HG03457 (cell line): Measurements from ENCODE around the gene RHBDD3.

Experiments
- ATAC-seq: cut with Tn5 transposase; IDR thresholded peaks from one replicate; pipeline ENCODE4 v1.9.1; 2021; ENCODE audit warnings: moderate number of reproducible peaks; ENCODE audit not compliant: unreplicated experiment

RHBDD3 gene

DNA sequence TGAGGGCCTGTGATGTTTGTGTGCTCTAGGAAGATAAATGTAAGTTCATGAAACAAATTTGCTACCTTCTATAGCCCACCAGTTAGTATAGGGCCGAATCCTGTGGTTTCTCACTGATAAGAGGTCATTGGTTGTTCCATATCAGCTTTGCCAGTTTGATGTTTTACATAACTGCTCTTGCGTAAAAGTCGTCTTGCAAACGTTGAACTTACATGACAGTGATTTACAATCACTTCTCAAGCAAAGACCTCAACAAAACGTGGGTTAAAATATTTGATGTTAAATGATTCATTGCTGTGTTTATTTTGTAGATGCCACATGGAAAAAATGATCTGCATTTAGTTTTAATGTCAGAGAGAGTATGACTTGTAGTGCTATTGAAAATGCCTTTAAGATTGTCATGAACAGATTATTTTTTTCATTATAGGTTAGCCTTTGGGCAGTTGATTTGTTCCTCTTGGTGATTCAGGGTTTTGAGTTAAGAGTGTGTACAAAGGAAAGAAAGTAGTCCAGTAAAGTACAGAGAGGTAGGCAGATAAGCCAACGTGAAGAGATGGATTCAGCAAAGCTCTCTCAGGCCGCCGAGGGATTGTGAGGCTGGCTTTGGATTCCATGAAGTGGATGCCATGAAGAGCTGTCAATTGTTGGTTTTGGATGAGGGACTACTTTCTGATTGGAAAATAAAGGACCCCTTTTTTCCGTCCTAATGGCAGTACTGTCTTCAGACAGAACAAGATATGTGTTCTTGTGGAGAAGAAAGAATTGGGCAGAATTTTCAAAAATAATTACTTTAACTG lies 2.9 kb upstream of the RHBDD3 start:
- no peak for ATAC-seq

DNA sequence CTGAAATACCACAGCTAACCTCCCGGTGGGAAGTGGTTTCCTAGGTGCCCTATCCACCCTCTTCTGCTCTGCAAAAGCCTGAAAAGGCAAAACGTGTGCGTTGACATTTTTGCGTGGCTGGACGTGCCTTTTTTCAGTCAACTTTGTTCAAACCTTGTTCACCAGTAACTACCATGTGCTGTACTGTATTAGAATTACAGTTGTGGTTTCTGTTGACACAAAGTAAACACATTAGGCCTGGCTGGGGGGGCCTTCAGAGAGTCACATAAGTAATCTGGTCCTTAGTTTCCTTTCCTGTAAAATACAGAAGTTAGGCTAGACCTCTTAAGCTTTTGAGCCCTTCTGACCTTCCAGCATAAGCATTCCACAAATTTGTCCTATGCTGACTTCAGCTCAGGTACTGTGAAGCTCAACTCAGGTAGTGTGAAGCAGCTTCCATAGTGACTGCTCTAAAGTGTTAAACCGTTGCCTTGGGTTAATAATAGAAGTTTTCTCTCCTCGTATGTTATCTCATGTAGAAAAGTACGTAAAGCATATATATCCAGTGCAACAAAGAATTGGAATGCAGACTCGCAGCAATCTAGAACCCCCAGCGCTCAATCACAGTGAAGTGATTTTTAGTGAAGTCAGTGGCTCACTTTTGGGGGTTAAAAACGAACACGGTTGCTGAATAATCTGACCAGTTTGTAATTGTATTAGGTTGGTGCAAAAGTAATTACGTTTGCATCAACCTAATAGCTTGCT lies 2.1 kb upstream of the RHBDD3 start:
- no peak for ATAC-seq

DNA sequence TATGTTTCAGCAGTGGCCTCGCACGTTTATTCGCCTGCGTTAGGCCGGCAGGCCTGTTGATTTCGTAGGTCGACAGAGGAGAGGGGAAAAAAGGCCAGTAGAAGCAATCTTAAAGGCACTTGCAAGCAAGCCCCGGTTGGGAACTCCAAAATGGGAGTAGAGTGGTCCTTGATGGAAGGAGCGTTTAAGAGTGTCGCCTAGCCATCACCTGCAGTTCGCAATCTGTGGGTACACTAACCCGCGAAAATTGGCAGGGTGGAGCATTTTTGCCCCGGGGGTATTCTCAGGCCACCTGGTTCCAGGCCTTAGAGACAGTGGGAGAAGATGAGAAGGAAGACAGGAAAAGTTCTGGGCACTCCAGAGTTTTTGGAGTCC lies 1.4 kb upstream of the RHBDD3 start:
- no peak for ATAC-seq

DNA sequence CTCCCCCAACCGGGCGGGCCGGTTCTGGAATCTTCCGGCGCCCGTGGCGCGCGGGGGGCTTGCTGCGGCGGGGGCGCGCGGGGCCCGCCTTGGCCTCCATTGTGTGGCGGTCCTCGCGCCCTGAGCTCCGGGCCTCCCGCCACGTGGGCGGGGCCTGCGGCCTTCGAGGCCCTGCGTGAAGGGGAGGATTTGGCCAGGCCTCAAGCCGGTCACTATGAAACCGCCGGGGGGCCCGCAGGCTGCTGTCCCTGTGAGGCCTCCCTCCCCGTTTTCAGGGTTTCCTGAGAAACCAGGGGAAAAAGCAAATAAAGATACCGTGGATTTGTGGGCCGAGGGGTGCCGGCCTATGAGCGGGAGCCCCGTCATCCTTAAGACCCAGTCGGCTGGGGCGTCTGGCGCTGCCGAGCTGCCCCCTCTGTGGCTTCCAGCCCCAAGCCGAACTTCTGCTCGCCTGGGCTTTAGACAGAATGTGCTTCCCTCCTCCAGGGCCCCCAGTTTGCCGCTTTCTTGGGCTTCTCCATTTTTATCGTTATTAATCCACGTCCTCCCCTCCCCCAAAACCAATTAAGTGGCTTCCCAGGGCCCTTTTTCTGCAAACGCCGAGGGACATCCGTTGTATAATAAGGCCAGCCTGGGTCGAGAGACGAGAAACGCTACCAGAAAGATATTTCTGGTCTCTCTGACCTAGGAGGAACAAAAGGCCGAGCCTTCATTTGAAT lies 889 bp upstream of the RHBDD3 start:
- ATAC-seq, result no peak

DNA sequence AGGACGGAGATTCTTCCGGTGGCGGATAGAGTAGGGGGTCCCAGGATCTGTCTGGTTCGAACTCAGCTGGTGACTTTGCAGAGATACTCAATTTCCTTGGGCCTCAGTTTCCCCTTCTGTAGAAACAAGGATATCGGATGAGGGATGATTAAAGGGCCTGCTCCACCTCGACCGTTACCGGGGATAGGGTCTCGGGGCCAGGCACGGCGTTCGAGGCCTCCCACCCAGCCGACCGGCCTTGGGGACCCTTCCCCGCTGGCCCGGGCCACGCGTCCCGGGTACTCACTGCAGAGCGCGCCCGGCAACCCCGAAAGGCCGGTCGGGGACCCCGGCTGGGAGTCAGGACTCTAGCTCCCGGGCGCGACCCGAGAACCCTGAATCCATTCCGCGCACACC lies 321 bp downstream of the RHBDD3 start:
- ATAC-seq, result no peak

DNA sequence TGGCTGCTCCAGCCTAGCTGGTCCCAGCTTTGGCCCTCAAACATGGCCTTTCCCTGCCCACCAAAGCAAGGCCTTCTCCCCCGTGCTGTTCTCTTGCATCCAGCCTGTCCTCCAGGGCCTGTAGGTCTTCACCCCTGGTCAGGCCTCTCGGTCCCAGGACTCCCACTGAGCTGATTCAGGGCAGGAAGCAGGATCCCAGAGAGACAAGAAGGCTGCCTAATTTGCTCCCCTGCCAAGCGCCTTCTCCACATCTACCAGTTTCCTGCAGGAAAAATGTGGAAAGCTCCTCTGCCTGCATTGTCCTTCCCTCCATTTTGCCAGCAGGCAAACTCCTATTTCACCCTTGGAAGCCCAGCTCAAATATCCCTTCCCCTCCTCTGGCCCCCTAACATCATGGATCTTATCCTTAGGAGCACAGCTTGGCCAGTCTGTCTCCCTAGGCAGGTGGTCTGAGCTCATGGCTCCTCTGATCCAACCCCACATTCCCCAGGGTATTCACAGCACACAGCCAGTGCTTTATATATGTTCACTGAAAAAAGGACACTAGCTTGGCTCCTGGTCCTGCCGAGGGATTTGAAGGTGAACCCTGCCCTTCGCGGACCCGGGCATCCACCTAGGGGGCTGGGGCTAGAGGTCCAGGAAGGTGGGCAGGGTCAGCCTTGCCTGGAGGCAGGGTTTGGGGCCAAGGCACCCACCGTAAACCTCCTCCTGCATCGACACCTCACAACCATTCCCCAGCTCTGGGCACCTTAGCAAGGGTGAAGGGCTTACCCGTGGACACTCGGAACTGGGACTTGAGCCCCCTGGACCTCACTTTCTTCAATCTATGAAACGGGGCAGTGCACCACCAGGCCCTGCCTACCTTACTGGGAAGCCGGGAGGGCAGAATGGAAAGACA lies 968 bp downstream of the RHBDD3 start:
- ATAC-seq, result no peak

DNA sequence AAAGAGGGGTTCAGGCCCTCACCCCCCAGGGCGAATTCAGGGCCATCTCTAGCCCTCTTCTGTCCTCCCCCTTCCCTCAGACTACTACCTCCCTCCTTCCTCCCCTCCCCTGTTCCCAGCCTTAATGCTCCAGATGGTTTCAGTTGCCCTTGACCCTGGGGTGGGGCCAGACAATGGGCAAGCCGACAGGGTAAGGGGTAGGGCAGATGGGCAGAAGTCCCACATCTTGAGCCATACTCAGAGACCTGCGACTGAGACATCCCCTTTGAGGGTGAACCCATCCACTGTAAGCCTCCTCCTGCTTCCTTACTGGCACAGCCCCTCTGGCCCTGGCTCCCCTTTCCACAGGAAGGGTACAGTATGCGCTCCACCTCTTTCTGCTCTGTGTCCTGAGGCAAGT lies 1.9 kb downstream of the RHBDD3 start:
- ATAC-seq, result no peak

DNA sequence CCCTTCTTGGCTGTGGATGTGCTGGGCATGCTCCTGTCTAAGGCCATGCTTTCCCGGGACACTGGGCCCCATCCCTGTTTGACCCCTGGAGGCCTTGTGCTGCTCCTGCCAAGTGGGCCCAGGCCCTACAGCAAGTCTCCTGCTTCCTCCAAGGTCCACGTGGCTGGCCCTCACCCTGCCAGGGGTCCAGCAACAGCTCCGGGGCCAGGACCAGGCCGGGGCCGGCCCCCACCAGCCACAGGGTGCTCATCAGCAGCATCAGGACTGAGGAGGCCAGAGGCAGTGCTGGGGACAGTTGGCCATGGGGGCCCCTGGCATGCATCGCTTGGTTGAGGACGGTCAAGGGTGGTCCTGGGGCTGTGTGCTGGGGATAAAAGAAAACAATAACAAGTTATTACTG lies 2.5 kb downstream of the RHBDD3 start:
- ATAC-seq, result no peak

DNA sequence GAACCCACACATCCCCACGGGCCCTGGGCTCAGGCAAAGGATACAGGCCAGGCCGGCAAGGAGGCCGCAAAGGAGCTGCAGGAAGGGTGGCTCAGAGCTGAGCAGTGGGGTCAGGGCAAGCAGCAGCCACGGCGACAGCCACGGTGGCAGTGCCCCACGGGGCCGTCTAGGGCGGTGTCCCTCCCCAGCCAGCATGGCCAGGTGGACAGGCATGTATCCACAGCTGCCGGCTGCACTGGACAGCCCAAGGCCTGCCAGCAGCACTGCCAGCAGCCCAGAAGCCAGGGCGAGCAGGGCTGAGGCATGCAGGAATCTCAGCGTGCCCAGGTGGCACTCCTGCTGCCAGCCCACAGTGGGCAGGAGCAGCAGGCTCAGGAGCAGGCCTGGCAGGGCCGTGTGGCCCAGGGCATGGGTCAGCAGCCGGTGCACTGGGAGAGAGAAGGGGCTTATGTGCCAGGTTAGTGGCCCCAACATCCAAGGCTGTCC lies 3.9 kb downstream of the RHBDD3 start:
- no peak for ATAC-seq

DNA sequence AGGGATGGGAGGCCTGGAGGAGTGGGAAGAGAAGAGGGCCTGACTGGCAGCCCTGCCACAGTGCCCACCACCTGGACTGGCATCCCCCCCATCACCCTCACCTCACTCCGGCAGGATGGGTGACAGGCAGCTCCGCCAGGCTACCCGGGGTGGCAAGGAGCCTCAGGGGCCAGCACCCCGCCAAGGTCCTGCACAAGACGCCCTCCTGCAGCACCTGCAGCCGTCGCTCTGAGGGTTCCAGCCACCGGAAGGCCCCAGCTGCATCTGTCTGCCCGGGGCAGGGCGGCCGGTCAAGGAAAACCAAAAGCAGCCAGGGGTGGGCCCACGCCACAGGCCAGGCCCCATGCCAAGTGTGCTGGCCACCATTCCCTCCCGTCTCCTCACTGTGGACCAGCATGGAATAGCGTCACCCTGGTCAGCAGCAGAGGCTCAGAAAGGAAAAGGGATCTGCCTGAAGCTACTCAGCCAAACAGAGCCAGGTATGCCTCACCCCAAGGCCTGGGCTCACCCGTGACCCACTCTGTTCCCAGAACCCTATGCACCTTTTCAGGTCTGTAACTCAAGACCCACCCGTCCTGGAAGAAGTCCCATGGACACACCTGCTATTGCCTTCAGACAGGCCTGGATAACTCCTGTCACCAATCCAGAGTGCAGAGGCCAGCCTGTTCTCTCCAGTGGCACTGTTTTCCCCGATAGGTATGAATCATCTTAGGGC lies 7.0 kb downstream of the RHBDD3 start:
- no peak for ATAC-seq

DNA sequence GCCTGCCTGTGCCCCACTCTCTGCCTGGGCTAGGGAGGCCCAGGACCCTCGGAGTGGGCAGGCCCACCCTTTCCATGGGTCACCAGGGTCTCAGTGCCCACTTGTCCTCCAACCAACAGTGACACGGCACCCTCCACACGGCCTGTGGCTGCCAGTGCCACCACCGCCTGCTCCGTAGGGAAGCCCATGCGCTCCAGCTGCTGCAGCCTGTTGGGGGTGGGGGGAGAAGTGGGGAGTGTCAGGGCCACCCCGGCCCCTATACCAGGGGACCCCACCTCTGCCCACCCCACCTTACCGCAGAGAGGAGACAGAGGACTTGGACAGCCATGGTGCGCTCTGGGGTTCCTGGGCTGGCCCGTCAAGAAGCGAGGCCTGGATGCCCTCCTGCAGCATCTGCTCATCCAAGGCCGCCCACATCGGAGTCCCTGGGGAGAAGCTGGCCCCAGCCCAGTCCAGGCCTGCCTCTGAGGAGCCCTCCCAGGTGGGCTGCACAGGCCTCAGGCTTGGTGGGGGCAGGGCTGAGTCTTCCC lies 7.7 kb downstream of the RHBDD3 start:
- no peak for ATAC-seq

DNA sequence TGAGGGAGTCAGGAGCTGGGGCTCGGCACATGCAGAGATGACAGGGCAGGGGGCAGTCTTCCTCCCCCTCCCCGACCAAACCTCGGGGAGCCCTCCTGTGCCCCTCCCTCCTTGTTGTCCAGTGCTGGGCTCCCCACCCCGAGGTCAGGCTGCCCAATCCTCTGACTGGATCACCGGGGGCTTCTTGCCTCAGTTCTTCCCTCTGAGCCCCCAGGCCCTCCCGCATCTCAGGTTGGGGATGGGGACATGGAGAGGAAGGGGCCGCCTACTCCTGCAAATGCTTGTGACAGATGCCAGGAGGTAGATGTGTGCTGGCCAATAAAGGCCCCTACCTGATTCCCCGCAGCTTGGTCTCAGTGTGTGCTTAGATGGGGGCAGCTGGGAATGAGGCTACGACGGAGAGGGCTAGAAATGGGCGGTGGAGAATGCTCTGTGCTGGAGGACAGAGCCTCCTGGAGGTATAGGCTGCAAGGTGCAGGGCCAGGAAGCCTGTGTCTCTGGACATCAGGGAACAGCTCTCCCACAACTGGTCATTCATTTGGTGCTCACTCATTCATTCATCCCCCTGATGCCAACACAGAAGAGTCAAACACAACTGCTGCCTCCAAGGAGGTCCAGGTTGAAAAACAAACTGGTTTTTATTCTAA lies 8.4 kb downstream of the RHBDD3 start:
- no peak for ATAC-seq

DNA sequence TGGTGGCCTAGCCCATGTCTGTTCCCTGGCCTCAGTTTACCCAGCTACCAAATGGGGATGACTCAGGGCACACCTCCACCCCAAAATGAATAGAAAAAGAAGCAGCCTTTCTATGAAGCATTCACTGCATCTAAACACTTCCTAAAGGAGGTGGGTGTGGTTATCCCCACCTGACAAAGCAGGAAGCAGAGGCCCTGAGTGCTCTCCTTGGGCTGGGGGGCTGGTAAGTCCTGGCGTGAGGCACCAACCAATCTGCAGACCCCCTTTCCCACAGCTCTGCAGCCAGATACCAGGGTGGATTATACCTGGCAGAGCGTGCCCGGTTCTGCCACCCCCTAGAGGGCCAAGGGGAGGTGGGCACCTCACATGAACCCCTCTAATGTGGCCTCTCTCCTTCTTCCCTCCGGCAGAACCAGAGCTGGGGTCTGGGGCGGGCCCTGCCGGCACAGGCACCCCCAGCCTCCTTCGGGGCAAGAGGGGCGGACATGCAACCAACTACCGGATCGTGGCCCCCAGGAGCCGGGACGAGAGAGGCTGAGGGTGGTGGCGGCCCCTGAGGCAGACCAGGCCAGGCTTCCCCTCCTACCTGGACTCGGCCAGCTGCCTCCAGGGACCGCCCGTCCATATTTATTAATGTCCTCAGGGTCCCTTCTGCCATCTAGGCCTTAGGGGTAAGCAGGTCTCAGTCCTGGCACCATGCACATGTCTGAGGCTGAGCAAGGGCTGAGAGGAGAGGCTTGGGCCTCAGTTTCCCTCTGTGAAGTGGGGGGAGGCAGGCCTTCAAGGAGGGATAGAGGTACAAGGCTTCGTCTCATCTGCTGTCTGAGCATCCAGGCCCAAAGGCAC lies 9.2 kb downstream of the RHBDD3 start:
- no peak for ATAC-seq

DNA sequence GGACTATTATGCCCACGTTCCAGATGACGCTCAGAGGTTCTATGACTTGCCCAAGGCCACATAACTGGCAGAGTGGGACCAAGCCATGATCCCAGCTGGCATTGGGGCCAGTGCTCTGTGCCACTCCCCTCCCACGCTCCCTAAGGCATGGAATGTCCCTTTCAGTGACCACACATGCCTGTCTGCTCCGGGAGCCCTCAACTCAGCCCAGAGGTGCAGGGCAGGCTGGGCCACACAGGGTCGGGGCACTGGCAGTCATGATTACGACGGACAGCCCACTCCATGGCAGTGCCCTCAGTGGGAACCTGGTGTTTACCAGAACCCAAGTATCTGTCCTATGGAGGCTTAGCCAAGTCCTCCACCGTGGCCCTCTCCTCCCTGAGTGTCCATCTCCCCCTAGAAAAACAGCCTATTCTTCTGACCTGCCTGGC lies 10.0 kb downstream of the RHBDD3 start:
- no peak for ATAC-seq

DNA sequence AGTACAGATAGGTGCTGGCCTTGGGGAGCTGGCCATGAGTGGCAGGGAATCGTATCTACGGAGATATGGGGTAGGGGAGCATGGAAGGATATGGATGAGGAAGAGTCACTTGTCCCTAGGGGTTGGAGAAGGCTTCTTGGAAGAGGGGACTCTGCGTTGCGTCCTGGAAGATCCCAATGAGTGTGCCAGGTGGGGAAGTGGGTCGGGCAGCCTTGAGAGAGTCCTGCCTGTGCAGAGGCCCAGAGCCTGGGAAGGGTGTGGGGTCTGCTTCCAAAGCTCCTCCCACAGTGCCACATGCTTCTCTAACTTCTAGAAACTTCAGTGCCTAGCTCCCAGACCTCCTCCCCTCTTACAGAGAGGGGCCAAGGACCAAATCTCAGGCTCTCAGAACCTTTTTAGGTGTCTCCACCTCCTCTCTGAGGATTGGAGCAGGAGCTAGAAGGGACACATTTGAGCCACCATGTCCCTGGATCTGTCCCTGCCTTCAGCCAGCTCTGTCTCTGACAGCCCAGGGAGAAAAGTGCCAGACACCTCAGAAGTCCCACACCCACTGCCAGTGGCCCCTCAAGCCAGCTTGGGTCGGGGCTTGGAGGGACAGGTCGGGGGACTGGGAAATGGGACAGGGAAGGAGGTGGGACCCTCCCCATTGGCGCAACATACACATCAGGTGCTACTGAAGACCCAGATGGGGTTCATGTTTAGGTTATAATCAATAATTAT lies 11.0 kb downstream of the RHBDD3 start:
- no peak for ATAC-seq

DNA sequence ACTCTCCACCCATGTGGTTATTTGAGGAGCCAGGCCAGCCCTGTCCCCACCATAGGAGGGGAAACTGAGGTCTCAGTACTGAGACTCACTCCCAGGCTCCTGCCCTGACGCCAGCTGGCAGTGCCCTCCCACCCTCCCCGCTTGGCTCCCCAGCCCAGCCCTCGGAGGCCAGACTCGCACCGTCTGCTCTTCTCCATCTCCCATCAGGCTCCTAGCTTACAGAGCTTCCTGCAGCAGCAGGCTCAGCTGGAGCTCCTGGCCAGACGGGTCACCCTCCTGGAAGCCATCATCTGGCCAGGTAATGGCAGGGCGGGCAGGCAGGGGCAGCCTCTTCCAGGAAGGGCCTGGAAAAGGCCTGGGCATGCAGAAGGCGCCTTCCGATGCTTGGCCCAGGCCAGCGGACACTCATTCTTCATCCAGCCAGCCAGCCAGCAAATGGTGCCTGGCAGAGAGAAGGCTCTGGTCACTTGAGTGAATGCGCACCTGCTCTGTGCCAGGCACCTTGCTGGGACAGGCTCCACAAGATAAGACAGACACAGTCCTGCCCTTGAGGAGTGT lies 12.6 kb downstream of the RHBDD3 start:
- no peak for ATAC-seq

DNA sequence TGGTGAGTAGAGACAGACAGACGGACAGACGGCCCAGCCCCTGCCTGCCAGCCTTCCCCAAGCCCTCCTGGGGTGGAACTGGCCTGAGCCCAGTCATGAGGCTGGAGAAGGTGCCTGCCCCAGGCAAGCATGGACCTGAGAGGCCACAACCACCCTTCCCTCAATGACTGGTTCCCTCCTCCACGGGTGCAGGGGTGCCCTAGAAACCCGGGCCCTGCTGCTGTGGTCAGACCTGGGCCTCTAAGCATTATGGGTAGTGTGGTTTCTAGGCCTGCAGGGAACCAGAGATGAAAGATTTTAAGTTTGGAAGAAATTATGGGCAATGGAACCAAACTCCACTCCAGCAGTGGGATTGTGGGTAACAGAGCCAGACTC lies 13.5 kb downstream of the RHBDD3 start:
- no peak for ATAC-seq
